Cerebellar nuclear complex (tissue), 1 donor: ENCODE measurements around the gene FLT3.
"Not testable (repeated sequence)": the region's sequence is repeated elsewhere in the genome, so short reads cannot be mapped to it uniquely, and the experiment has no call there.

Source experiments
- DNase-seq, 2 experiments: peaks; one replicate each; lab custom pipeline; 2025; lab: John Stamatoyannopoulos, UW

FLT3 gene

DNA sequence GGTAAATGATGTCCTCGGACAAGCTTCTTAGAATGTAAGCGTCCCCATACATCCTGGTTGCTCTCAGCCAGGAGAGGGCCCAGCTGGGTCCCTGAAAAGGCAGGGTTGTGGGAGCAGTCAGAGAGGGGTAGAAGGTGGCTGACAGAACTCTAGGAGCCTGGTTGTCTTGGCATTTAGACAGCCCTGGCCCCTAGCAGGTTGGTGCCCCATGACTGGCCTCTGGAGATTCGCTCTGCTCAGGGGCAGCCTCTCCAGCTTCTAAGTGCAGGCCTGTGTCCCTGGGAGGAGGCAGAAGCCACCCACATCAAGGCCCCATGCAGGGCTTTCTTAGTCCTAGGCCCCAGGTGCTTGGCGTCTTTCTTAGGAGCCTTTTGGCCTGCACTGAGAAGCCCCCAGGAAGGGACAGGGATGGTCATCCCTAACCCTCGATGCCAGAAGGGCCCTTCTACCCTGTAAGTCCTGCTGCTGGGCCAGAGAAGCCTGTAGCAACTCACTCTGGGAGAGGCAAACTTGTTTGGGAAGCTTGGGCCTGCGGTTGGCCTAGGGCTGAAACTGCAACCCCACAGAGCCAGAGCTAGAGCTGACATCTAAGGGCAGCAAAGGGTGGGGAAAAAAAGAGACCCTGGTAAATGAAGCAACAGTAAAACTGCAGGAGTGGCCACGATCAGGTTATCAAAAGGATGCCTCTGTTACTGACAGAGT, 128.4 kb downstream of the FLT3 start:
- no peak for DNase-seq

DNA sequence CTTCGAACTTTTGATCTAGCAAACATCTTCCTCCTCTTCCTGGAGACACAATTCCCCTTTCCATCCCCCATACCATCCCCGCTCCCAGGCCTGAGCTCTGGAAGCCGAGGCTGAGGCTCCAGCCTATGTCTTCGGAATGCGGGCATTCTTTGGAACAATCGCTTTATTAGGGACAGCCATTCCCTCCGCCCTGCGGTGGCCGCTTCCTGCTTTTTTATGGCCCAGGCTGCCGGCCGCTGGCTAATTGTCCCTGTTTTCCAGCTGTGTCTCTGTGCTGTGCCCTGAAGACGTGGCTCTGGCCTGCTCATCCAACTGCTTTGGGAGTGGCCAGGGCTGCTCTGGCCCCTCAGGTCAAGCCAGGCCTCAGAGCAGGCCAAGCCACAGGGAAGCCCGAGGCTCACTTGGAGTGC, 129.1 kb downstream of the FLT3 start:
- DNase-seq, result no peak

DNA sequence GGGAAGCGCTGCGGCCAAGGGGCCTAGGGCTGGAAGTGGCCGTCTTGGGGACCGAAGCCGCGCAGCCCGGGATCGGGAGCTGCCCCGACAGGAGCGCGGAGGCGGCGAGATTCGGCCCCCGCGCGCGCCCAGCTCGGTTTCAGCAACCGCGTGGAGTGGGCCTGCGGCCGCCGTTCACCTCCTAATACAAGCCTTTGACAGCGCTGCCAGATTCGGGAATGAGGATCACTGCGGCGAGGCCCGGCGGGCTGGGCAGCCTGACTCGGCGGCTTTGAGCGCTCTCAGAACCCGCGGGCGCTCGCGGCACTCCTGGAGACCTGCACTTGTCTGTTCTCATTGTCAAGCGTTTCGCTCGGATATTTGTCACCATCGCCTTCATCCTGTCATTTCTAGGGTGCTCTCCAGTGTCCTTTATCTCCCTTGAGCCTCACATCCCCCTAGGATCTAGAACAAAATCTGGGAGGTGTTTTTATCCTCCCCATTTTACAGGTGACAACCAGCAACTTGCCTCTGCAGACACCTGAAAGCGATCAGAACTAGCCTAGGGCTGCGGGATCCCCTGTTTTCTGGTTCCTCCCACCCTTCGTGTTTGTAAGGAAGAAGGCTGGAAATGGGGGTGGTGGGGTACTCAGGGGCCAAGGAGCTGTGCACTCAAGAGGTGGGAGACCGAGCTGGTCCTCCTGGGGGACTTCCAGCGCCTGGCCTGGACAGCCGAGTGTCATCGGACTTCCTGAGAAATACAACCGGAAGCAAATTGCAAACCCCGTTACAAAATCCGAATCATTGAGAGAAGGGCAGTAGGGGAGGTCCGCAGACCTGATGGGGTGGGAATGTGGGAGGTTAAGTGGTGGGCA, 129.8 kb downstream of the FLT3 start:
- DNase-seq, result no peak

DNA sequence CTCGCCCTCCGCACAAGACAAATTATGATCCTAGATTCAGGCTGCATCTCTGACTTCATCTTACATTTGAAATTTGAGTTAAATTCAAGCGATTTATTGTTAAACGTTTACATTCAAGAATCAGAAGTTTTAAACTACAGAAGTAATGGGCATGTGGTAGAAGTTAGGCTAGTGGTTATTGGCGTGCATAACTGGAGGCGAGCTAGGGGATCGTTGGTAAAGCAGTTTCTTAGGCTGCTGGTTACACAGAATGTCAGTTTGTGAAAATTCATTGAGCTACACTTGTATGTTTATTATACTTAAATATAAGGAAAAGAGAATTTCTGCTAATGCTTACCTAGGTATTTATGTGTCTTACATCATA, 130.5 kb downstream of the FLT3 start:
- no peak for DNase-seq

DNA sequence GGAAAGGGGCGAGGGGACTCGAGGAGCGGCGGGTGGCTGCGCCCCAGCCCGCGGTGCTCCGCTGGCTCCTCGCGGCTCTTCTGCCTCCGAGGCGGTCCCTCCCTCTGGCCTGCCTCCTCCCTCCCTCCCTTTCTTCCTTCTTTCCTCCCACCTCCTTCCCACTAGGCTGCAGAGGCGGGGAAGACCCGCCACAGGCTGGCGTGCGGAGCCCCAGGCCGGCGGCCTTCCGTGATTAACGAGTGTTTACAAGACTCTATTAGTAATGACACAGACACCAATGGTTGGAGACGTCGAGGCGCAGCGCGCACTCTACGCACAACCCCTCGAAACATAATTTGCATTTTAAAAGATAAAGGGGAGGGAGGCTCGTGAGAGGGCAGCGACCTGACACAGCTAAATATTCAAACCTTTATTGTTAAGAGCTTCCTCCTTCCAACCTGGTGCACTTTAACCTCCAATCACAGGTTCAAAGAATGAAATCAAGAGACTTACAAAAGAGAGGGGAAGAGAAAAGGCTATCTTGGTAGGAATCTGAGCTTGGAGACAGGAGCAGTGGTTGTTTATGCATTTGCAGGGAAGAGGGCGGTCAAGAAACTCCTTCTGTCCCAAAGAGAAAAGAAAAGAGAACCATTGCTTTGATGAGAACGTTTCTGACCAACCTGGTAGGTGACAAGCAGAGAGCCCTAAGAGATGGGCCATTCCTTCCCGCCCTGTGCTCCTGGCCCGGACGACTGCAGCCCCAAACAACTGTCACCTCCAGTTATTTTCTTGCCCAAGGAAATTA, 131.1 kb downstream of the FLT3 start, which contains the start of gene CDX2:
Gene CDX2 (minus strand): TSS at position 234 of the 784 bp plus-strand sequence. CDS start 309 bp downstream, outside the sequence.
- DNase-seq, result no peak

DNA sequence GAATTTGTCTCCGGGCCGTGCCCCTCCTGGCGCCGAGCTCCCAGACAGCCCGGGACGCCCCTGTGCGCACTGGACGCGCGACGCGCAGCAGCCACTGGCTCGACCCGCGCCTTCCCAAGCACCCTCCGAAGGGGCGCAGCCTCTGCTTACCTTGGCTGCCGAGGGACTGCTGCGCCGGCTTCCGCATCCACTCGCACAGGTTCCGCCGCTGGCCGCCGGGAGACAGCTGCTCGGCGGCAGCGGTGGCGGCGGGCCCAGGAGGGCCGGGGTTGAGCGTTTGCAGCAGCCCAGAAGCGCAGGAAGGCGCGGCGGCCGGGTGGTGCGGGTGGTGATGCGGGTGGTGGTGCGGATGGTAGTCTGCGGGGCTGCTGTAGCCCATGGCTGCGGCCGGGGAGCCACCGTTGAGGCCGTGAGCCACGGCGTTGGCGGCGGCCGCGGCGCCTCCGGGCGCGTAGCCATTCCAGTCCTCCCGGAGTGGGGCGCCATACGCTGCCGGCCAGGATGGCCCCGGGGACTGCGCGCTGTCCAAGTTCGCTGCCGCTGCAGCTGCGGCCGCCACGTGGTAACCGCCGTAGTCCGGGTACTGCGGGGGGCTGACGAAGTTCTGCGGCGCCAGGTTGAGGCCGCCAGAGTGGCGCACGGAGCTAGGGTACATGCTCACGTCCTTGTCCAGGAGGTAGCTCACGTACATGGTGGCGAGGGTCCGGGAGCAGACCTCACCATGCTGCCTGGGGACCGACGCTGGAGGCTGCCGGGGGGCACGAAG, 131.9 kb downstream of the FLT3 start:
- no peak for DNase-seq

DNA sequence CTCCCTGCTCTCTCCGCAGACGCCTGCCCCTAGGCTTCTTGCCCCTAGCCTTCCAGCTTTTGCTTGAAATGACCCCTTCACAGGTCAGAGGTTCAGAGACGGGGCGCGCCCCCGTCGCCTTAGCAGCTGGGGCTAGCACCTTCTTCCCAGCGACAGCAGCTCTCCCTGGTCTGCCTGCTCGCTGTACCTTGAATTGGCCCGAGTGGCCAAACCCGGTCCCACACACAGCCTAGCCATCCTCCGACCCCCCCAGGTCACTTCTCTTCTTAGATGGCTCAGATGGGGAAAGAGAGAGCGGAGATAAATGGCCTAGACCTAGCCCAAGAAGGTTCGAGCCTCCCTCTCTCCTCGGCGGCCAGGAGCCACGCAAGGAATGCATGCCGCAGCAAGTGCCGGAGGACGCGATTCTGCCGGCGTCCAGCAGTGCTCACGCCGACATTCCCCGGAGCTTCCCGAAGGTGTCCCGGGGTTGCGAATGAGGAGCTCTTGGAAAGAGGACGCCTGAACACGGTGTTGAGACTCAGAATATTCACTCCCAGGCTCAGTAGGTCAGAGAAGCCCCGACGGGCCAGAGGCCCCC, 132.6 kb downstream of the FLT3 start:
- DNase-seq, result no peak

DNA sequence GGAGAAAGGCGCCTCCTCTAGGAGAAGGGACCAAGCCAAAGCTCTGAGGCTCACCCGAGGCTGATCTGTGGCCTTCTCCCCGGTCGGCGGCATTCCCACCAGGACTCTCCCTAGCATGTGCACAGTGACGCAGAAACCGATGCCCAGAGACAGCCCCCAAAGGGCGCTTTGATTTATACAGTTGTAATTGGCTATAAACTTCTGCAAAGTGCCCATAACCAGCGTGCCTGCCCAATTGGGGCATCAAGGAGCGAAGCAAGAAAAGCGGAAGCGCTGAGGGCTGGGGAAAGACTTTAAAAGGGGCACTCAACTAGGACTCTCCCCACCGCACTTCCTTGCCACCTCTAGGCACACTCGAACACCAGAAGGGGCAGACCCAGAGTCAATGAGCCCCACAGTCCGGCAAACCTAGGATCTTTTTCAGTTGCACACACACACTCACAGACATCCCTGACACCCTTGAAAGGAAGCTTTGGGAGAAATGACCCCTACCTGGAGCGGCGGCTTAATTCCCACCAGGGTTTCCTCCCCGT, 133.1 kb downstream of the FLT3 start:
- no peak for DNase-seq

DNA sequence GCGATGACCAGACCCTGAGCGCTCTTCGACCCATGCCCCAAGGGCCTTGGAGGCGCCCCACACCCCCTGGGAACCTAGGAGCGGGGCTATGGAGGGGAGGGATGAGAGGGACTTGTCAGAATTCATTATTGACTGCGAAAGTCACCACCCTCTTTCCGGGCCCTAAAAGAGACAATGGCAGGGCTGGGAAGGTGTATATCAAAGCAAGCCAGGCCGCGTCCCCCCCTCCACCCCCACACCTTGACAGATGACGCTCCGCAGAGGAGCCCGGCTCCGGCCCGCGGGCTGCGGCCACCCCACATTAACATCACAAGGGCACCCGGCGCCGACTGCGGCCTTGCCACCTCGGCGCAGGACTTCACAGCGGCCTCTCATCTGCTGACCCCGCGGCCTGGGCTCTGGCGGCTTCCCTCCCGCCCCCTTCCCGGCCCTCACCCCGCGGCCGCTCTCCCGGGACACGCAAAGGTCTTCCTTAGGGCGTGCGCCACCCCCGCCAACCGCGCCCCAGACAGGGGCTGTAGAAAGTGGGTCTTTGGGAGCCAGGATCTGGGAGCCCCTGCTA, 133.7 kb downstream of the FLT3 start:
- no peak for DNase-seq

DNA sequence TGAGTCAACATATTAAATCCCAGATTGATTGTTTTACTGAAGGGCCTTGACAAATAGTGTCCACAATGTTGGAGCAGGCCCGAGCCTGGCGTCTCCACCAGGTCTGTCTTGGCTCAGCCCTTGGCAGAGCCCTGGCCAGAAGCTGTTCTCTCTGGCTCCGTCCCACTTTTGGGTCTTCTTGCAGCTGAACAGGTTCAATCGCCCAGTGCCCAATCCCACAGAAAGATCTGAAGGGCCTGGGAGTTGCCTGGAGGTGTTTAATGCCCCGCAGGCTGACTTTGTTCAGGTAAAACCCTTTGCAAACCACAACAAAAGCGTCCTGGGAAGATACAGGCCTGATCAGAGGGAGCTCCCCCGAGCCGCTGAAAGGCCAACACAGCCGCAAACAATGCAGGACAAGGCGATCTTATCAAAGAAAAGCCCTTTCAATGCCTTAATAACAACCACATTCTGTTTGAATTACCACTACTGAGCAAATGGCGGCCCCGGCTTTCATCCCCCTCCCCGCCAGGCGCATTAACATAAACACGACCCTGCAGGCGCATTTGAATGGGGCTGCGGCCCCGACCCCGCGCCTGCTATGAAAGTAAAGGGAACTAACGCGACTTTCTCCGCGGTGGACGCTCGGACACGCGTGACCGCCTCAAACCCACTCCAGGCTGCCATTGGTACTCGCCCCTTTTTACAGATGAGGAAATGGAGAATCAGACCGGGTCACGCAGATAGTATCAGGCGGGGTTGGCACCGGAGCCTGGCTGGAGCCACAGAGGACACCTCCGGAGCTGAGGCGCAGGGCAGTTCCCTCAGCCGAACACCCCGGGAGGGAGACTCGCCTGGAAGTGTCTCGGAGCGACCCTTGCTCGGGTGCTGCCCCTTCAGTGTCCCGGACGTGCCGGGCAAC, 134.4 kb downstream of the FLT3 start:
- DNase-seq, result no peak

DNA sequence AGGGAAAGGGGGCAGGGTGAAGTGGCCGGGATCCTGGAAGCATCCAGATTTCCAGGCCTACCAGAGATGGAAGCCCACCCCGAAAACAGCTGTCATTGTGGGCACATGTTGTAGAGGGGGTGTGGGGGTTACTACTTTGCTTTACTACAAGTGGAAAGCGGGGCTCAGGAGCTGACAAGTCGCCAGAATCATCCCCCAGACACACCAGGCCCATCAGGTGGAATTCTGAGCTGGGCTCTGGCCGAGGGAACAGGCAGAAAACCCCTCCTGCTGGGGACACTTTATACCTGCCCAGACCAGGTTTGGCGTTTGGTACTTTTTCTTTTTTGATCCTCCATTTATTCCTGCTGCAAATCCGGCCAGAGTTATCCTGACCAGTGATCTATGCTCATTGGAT, 135.0 kb downstream of the FLT3 start:
- no peak for DNase-seq

DNA sequence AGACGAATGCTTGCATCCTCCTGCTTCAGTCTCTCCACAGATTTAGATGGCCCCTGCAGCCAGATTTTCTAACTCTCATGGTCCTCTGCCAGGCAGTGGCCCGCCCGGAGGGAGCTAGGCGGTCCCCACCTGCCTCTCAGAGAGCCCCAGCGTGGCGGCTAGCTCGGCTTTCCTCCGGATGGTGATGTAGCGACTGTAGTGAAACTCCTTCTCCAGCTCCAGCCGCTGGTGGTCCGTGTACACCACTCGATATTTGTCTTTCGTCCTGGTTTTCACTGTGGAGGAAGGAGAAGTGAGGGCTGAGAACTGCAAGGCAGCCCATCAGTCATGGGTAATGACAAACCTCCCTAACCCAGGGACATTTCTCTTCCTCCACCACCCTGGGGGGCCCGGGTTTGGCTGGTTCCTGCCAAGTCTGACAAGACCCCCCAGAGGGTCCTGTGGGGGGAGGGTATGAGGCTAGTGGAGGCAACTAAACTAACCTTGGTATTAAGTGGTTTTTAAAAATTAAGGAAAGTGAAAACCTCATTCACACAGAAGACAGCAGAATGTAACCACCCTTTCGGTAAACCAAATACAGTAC, 135.5 kb downstream of the FLT3 start:
- no peak for DNase-seq

DNA sequence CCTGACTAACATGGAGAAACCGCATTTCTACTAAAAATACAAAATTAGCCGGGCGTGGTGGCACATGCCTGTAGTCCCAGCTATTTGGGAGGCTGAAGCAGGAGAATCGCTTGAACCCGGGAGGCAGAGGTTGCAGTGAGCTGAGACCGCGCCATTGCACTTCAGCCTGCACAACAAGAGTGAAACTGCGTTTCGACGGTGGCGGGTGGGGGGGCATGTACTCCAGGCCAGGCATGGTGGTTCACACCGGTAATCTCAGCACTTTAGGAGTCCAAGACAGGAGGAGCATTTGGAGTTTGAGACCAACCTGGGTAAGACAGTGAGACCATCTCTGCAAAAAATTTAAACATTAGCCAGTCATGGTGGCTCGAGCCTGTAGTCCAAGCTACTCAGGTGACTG, 136.2 kb downstream of the FLT3 start:
- DNase-seq, result not testable (repeated sequence)

DNA sequence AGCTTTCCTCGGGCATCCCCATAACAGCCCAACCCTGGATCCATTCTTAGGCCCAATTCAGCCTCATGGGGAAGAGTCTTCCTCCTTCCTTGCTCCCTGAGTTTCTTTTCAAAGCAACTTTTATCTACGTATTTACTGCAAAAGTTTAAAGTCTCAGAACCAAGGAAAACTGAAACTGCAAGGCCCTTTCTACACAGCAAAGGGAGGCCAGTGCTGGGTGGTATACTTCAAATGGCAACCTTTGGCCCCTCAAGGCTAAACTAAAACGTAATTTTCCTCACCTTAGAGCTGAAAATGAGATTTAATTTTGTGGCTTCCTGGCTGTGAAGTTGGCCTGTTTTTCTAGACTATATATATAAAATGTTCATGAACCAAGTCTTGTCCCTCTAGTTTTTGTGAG, 136.9 kb downstream of the FLT3 start:
- no peak for DNase-seq

DNA sequence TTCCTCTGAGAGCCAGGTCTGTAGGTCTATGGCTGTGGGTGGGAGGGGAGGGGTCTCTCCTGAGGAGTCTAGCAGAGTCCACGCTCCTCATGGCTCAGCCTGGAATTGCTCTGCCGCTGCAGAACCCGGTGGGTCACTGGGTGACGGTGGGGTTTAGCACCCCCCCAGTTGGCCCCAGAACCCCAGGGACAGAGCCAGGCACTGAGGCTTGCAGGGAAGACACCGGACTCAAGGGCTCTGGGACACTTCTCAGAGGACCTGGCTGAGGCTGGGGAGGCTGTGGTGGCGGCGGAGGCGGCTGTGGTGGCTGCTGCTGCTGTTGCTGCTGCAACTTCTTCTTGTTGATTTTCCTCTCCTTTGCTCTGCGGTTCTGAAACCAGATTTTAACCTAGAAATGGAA, 137.4 kb downstream of the FLT3 start:
- DNase-seq, result no peak

DNA sequence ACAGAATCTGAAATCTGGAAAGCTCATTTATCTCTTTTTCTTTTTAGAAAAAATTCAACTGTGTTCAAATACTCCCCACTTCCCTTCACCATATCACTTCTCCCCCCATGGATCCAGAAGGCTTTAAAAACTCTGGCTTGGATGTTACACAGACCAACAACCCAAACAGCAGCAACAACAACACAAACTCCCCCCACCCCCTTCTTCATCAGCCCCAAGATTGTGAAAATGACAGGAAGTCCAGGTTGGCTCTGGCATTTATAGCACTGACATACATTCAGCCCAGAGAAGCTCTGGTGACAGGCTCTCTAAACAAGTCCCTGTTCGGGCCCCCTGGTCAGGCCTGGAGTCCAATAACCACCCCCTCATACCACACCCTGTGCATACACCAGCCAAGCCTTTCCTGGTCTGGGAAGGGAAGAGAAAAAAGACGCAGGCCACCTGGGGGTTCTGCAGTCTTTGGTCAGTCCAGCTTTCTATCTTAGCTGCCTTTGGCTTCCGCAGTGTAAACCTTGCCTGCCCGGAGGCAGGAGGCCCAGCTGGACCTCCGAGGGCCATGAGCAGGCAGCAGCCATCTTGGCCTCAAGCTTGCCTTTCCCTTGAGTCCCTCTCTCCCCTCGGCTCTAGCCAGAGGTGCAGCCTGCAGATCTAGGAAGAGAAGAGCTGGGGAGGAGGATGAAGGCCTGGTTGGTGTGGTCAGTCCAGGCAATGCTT, 138.1 kb downstream of the FLT3 start:
- no peak for DNase-seq

DNA sequence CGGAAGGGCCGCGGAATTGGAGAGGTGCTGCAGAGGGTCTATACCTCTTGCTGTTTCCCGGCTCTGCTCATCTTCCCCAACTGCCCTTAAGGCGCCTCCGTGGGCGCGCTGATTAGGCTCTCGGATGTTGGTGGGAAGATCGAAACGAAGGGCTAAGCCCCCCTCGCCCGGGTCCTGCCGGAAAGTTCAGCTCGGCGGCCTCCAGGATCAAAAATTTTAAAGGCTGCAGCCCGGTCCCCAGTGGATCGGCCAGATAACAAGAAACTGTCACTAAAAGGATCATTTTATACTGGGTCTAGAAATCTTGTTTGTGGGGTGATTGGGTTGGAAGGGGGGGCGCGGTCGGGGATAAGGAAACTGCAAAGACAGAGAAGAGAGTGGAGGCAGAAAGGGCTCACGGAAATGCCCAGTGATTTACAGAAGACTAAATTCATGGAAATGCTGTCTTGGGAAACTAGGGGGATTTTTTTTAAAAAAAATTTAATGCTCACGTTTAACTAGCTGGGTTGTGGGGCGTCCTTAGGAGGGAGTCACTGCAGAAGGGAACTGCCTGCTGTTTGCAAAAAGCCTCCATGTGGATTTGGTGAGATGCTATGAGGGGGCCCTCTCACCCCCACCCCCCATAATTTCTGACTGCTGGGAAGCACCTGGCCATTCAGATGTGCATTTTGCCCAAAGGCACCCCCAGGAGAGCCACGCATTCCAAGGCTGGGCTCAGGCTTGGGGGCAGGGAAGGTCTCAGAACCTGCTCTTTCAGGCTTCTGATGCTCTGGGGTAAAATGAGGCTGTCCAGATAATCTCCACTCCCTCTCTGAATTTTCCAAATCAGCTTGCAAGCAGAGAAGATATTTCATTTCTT, 138.9 kb downstream of the FLT3 start:
- DNase-seq, result no peak
